Gastroesophageal sphincter (tissue), 3 donors: Measurements from ENCODE around the gene RUSF1.

ENCODE experiments used
- EP300 ChIP-seq: sonication (generic); formaldehyde crosslinking; IDR thresholded peaks from one replicate; pipeline ENCODE4 v1.6.1; 2017; ENCODE audit warnings: antibody characterized with exemption, mild to moderate bottlenecking
- POLR2A ChIP-seq, 2 donors: fragments of 450-650 bp; IDR thresholded peaks; one replicate each; pipeline ENCODE4 v1.6.1; 2017; ENCODE audit warnings: antibody characterized with exemption in 2 of 2, mild to moderate bottlenecking in 2 of 2, moderate library complexity in 1 of 2
- POLR2AphosphoS5 ChIP-seq: sonication (generic); formaldehyde crosslinking; IDR thresholded peaks from one replicate; pipeline ENCODE4 v1.6.1; 2017; ENCODE audit warnings: antibody characterized with exemption
- TF ChIP-seq, protein P1 (sequence below), 4 experiments: fragments of 200-600 bp in 2 of 4; fragments of 450-650 bp in 2 of 4; sonication (generic) in 1 of 4; IDR thresholded peaks; one replicate each; pipeline ENCODE4 v1.5.1; 2017 to 2019; ENCODE audit warnings: antibody characterized with exemption in 4 of 4, mild to moderate bottlenecking in 2 of 4, moderate library complexity in 2 of 4

- TF ChIP-seq, protein P1, sequence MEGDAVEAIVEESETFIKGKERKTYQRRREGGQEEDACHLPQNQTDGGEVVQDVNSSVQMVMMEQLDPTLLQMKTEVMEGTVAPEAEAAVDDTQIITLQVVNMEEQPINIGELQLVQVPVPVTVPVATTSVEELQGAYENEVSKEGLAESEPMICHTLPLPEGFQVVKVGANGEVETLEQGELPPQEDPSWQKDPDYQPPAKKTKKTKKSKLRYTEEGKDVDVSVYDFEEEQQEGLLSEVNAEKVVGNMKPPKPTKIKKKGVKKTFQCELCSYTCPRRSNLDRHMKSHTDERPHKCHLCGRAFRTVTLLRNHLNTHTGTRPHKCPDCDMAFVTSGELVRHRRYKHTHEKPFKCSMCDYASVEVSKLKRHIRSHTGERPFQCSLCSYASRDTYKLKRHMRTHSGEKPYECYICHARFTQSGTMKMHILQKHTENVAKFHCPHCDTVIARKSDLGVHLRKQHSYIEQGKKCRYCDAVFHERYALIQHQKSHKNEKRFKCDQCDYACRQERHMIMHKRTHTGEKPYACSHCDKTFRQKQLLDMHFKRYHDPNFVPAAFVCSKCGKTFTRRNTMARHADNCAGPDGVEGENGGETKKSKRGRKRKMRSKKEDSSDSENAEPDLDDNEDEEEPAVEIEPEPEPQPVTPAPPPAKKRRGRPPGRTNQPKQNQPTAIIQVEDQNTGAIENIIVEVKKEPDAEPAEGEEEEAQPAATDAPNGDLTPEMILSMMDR (IDR thresholded peaks at IDR 0.05): no peak
- TF ChIP-seq POLR2AphosphoS5 (no peak), POLR2A (IDR thresholded peaks at IDR 0.05) (no peak), EP300 (no peak)
Measured at GRCh38 chr16:31530405-31530804, 22.2 kb upstream of the RUSF1 start.
